Activated gamma-delta T cell (primary cell): Measurements from ENCODE around the gene CACNG6.

Source experiments
- DNase-seq: peaks from one replicate; lab custom pipeline; 2025; lab: John Stamatoyannopoulos, UW

Gene CACNG6

DNA sequence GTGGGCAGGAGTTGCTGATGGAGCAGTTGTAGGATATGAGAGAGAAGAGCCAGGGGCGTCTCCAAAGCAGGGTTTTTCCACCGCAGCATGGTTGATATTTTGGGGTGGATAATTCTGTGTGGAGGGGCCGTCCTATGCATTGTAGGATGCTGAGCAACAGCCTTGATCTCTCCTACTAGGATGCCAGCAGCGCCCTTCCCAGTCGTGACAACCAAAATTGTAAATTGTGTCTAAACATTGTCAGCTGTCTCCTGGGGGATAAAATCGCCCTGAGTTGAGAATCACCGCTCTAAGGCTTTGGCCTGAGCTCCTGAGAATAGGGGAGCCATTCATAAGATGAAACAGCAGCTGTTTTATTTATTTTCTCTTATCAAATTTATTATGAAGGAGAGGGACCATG, 24.5 kb upstream of the CACNG6 start:
- DNase-seq: no peak

DNA sequence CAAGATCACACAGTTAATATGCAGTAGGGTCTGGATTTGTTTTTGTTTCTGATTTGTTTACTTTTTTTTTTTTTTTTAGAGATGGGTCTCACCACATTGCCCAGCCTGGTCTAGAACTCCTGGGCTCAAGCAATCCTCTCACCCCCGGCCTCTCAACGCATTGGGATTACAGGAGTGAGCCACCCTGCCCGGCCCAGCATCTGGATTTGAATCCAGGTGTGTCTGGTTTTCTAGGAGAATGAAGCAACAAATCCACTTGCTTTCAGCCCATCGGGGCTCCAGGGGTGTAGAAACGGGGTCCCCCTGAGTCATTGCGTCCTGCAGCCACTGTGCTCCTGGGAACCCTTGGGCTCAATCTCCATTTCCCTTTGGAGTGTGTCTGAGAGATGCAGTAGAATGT, 22.1 kb upstream of the CACNG6 start:
- no peak for DNase-seq

DNA sequence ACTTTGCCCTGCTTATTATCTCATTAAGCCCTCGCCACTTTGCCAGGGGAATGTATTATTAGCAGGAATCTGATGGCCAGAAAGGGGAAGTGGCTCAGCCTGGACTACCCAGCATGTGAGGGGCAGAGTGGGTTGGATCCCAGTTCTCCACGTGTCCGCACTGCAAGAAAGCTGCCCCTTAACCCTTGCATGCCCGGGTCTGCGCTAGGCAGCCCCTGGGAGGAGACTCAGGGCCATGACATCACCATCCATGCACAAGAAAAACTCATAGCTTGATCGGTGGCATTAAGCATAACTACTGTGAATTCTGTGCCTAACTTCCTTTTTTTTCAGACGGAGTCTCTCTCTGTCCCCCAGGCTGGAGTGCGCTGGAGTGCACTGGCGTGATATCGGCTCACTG, 19.8 kb upstream of the CACNG6 start:
- DNase-seq: no peak

DNA sequence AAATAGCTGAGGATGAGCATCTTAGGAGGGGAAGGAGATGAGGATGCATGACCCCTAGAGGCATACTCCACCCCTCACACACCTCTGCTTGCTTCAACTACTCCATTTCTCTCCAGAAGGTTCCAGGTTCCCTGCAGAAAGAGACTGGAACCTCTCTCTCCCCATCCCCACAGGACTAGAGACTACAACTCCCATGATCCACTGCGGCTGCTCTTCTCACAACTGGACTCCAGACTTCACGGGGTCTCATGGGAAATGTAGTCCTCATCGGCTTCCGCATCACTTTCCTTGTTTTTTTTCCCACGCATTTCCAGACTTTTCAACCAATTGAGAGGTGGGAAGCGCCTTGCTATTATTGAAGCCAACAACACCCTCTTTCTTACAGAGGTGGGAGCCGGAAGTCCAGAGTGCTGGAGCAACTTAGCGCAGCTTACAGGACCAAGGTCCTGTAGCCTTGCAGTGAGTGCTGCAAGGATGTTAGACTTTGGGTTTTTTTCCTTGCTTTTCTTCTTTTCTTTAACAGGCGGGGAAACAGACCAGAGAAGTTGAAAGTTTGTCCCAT, 13.9 kb upstream of the CACNG6 start:
- no peak for DNase-seq

DNA sequence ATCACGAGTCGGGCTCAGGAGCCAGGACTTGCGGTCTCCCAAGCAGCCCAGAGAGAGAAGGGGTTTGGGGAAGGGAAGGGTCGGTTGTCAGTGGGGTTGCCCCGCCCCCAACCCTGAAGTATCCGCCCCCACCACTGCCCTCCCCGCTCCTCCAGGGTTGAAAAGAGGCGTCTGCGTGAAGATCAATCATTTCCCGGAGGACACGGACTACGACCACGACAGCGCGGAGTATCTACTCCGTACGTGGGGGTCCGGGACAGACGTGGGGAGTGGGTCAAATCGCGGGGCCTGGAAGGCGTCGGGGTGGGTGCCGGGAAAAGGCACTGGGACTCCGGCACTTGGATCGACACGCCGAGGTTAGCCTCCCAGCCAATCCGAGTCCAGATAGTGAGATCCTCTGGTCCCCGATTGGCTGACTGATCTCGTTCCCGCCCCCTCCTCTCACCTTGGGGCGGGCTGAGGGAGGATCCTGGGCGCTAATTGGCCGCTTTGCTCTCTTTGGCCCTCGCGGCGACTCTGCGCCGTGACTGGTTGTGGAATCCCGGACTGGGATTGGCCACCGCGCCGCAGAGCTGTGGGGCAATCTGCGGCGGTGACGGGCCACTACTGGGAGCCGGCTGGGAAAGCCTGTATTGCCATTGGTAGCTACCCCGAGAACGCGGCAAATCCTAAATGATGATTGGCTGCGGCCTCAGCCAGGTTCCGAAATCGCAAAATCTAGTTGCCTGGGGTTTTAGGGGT, 13.3 kb upstream of the CACNG6 start:
- no peak for DNase-seq

DNA sequence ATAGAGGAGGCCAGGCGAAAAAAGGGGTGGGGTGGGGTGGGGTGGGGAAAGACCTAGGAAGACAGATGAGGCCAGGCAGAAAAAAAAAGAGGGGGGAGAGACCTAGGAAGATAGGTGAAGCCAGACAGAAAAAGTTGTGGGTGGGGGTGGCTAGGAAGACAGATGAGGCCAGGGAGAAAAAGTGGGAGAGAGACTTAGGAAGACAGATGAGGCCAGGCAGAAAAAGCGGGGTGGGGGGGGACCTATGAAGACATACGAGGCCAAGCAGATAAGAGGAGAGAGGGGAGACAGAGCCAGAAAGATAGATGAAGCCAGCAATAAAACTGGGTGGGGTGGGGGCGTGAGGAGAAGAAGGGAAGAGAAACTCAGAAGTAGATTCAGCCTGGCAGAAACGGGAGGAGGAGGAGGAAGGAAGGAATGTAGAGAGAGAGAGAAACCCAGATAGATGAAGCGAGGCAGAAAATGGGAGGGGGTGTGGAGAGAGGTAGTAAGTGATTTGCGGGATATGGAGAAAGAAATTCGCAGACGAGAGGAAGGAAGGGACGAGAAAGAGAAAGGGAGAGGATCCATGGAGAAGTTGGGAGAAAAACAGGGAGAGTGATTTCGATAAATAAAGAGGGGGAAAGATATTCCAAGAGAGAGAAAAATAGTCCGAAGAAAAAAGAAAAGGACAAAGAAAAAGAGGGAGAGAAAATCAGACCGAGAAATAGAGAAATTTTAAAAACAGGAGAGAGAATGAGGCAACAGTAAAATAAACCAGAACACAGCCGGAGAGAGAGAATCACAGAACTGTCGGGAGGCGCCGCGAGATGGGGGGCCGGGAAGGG, 12.2 kb upstream of the CACNG6 start:
- no peak for DNase-seq

DNA sequence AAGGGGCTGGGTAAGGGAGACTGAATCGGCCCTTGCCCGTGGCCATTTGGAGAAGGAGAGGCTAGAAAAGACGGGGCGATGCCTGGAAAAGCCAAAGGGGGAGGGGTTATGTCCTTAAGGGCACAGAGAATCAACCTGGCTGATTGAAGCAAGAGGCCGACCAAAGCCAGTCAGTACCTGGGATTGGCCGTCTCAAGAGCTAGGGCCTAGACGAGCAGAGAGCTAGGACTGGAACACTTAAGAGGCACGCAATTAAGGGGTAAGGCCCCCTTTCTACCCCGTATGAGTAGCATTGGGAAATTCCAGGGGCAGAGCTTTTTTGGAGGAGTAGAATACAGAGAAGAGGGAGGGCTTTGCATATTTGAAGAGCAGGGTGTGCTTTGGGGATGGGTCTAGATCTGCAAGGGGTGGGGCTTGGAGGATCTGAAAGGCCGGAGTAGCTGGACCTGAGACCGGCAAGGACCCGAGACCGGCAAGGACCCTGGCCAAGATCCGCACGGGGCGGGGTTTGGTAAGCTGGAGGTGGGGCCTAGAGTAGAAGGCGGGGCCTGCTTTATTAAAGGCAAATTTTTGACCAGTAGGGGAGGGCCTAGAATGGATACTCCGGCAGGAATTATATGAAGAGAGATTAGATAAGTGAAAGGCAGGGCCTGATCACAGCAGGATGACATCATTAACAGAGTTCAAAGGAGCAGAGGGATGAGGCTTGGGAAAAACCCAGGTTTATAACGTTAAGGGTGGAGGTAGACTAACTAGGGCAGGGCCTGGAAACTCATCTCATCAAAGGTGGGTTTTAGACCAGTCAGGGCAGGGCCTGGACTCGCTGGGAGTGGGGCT, 10.7 kb upstream of the CACNG6 start:
- no peak for DNase-seq

DNA sequence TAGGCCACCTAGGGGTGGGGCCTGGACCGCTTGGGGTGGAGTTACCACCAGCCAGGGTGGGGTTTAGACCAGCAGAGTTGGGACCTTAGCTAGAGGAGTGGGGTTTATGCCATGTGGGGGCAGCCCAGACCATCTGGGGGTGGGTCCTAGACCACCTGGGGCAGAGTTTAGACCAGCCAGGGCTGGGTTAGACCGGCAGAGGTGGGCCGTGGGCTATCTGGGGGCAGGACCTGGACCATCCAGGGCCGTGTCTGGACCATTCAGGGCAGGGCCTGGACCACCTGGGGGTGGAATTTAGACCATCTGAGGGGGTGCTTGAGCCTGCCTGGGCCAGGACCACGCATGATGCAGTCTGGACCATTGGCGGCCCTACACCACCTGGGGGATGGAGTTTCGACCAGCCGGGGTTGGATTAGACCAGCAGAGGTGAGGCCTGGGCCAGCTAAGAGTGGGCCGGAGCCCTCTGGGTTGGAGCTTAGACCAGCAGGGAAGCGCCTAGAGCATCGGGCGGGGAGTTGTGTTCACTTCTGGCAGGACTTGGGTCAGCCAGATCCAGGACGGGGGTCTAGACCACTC, 10.0 kb upstream of the CACNG6 start:
- DNase-seq: no peak

DNA sequence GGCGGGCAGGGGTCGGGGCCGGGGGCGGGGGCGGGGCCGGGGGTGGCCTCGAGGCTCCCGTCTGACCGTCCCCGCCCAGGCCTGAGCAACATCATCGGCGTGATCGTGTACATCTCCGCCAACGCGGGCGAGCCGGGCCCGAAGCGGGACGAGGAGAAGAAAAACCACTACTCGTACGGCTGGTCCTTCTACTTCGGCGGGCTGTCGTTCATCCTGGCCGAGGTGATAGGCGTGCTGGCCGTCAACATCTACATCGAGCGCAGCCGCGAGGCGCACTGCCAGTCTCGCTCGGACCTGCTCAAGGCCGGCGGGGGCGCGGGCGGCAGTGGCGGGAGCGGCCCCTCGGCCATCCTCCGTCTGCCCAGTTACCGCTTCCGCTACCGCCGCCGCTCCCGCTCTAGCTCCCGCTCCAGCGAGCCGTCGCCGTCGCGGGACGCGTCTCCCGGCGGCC, 9.4 kb upstream of the CACNG6 start:
- no peak for DNase-seq

DNA sequence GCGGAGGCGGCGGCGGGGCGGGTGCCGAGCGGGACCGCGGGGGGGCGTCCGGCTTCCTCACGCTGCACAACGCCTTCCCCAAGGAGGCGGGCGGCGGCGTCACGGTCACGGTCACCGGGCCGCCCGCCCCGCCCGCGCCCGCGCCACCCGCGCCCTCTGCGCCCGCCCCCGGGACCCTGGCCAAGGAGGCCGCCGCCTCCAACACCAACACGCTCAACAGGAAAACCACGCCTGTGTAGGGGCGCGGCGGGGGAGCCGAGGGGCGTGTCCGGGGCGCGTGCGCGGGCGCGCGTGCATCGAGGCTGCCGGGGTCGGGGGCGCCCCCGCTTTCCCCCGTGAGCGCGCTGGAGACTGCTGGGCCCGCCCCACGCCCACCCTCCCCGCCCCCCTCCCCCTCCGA, 8.8 kb upstream of the CACNG6 start:
- DNase-seq: no peak

DNA sequence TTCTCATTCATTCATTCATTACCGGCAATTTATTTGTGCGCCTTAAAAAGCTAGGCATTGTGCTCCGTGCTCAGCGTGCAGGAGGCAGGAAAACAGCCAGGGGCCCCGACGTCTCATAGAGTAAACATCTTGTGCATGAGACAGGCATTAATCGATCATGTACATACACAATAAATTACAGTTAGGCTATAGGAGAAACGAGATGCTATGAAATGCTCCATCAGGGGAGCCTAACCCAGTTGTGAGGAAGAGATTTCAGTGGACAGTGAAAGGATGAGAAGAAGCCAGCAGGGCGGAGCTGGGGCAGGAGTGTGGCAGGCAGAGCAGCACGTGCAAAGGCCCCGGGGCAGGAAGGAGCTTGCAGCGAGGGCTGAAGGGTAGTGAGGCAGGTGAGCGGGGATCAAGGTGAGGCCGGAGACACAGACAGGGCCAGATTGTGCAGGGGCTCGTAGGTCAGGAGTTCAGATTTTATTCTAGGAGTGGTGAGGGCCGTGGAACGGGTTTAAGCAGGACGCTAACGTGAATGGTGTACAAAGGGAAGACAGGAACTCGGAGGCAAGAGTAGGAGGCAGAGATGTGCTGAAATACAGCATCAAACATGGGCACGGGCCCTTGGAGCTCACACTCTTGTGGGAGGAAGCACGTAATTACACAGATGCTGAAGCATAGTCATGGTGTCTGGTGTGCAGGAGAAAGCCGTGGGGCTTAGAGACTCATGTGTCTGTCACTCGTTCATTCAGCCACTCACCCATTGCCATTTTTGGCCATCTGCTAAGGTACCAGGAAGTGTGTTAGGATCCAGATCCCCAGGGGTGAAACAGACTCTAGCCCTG, 7.8 kb upstream of the CACNG6 start:
- DNase-seq: no peak

DNA sequence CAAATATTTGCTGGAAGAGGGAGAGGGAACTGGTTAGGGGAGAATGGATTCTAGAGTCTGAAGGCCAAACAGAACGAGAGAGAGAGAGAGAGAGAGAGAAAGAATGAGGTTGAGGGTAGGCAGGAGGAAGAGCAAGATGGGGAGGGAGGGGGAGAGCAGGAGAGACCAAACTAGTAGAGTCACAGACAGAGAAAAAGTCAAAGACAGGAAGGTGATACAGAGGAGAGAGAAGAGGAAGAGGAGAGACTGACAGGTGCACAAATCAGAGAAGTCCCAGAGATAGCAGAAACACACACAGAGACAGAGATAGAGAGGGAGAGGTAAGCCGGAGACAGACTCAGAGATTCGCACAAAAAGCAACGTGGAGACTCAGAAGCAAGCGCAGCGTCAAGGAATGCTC, 5.6 kb upstream of the CACNG6 start:
- no peak for DNase-seq

DNA sequence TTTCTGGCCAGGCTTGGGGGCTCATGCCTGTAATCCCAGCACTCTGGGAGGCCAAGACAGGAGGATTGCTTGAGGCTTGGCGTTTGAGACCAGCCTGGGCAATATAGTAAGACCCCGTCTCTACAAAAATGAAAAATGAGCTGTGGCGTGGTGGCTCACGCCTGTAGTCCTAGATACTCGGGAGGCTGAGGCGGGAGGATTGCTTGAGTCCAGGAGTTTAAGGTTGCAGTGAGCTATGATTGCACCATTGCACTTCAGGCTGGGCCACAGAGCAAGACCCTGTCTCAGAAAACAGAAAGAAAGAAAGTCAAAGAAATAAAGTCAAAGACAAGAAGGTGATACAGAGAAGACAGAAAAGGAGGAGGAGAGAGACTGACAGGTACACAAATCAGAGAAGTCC, 2.5 kb upstream of the CACNG6 start:
- DNase-seq: no peak

DNA sequence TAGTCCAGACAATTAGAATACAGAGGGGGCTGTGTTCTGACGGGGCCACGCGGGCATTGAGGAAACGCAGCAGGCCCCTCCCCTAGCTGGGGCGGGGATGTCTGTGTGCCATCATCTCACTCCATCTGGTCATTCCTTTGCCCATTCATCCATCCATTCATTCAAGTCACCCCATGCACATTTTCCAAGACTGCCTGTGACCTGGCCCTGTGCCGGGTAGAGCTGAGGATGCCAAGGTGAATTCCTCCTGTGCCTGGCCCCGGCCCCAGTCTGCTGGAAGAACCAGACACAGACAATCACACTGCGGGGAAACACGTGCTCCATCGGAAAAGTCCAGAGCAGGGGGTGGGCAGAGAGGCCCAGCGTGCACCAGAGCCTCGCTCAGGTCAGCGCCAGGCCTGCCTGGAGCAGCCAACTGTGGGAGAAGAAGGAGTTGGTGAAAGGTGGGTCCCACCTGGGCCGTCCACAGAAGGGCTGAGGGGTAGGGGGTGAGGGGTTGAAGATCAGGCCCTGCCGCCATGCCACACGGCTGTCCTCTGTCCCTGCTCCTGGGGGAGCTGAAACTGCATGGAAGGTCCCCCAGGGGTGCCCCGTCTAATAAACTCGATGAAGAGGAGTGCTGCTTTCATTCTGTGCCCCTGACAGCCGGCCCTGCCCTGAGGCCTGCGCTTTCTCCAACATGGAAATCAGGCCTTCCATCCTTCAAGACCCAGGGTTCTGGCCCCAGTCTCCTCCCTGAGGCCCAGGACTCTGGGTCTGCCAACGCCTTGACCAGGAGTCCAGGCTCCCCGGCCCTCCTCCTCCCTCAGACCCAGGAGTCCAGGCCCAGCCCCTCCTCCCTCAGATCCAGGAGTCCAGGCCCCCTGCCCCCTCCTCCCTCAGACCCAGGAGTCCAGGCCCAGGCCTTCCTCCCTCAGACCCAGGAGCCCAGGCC, 1.6 kb upstream of the CACNG6 start:
- DNase-seq: no peak

DNA sequence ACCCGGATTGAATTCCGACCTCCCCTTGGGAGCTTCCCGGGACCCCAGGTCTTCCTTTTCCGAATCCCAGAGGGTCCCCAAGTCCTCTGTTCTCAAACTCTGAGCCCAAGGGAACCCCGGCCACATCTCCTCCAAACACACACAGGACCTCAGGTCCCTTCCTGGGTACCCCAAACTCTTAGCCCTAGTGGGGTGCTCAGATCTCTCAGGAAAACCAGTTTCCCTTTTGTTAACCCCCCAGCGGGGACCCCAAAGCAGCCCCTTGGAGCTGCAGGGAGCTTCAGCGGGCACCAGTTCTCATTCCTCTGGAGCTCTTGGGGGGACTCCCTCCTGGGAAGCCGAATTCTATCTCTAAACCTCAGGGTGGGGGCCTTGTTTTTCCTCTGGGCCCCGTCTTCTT, 774 bp downstream of the CACNG6 start:
- no peak for DNase-seq

DNA sequence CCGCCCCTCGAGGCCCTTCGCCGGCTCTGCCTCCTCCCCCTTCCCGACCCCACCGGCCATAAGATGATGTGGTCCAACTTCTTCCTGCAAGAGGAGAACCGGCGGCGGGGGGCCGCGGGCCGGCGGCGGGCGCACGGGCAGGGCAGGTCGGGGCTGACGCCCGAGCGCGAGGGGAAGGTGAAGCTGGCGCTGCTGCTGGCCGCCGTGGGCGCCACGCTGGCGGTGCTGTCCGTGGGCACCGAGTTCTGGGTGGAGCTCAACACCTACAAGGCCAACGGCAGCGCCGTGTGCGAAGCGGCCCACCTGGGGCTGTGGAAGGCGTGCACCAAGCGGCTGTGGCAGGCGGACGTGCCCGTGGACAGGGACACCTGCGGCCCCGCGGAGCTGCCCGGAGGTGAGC, 1.4 kb downstream of the CACNG6 start:
- no peak for DNase-seq

DNA sequence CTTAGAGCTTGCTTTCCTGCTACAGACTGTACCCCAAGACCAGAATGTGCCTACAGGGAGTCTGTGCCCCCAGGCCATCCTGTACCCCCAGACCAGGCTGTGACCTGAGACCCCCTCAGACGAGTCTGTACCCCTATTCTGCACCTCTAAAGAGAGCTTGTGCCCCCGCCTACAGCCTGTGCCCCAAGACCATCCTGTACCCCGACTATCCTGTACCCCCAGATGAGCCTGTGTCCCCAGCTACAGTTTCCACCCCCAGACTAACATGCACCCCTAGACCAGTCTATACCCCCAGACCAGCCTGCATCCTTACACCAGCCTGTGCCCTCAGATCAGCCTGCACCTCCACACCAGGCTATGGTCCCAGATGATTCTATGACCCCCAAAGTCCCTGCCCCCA, 2.0 kb downstream of the CACNG6 start:
- no peak for DNase-seq

DNA sequence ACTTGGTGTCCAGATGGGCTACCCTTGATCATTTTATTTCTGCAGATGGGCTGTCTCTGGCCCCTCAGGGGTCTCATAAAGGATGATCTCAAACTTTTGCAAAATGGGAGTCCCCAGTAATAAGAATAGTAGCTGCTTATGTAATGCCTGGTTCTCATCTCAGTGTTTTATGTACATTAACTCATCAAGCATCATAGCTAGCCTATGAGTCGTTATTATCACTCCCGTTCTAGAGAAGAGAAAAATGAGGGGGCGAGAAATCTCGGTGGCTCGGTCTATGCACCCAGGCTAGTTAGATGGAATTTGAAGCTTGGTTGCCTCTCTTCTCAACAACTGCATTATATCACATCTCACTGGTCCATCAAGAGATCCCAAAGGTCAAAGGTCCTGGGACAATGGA, 3.4 kb downstream of the CACNG6 start:
- DNase-seq: no peak

DNA sequence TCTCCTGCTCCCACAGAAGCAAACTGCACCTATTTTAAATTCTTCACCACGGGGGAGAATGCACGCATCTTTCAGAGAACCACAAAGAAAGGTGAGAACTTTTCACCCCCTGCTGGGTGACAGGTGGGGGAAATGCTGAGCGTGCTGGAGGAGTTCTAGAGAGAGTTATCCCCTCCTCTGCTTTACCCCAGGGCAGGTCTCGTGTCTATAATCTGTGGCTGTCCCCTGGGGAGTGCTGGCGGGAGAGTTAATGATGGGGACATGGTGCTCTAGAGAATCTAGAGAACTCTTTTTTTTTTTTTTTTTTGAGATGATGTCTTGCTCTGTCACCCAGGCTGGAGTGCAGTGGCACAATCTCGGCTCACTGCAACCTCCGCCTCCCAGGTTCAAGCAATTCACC, 6.8 kb downstream of the CACNG6 start:
- no peak for DNase-seq

DNA sequence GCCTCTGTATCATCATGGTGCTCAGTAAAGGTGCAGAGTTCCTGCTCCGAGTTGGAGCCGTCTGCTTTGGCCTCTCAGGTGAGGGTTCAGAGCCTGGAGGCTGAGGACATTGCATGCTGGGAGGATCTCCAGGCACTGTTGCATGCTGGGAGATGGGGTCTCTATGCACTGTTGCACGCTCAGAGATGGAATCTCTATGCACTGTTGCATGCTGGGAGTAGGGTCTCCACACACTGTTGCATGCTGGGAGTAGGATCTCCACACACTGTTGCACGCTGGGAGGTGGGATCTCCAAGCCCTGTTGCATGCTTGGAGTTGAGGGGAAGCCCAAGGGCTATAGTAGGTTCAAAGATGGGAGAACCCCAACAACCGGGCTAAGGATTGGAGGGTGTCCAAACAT, 8.3 kb downstream of the CACNG6 start:
- no peak for DNase-seq
